ENCODE measurements around the gene GATA5.

GATA5 gene

GRCh38 chr20:62453186-62453808 is 22.5 kb downstream of the GATA5 start:
- H3K79me1 ChIP-seq (ENCODE audit: low read length): no peaks in the 10 kb centered on the region
- no peaks in the 10 kb centered on the region for H3K79me2 ChIP-seq (ENCODE audit: control insufficient read depth, insufficient read depth, low read length)
- no peak overlapping the region for H3K9ac ChIP-seq (ENCODE audit: low read length)
- H3K4ac ChIP-seq (ENCODE audit: low read depth, low read length): no peak overlapping the region
- no peak overlapping the region for H3K23ac ChIP-seq (ENCODE audit: low read length)
- no peaks in the 10 kb centered on the region for H3K27me3 ChIP-seq (ENCODE audit: insufficient read depth, low read length, poor library complexity)
- no peak overlapping the region for H3K27ac ChIP-seq (ENCODE audit: low read depth, low read length)
- DNase-seq: no peak
- H2BK120ac ChIP-seq (ENCODE audit: low read depth, low read length): no peak overlapping the region
- no peak overlapping the region for H3K4me2 ChIP-seq (ENCODE audit: low read length)
- H3K36me3 ChIP-seq (ENCODE audit: control insufficient read depth, insufficient read depth, low read length): no peaks in the 10 kb centered on the region
- no peak overlapping the region for H3K4me3 ChIP-seq (ENCODE audit: low read length)
- H3K56ac ChIP-seq (ENCODE audit: low read length): no peak overlapping the region
- no peak overlapping the region for H4K5ac ChIP-seq (ENCODE audit: low read length)
- H3K4me1 ChIP-seq (ENCODE audit: control insufficient read depth, low read depth, low read length): peaks cover 1% of the 10 kb centered on the region
- H3K18ac ChIP-seq (ENCODE audit: low read length): no peak overlapping the region
- no peak overlapping the region for H2BK15ac ChIP-seq (replicated peaks; ENCODE audit: low read depth)
- WGBS (ENCODE audit: extremely low coverage, insufficient coverage, low lambda C conversion rate): no CpG with 5 or more reads among the region's 17 CpGs
- no peak overlapping the region for H2AK5ac ChIP-seq (ENCODE audit: low read length)
- no peak overlapping the region for H4K8ac ChIP-seq (ENCODE audit: low read depth, low read length)
- no peak overlapping the region for H2BK5ac ChIP-seq (ENCODE audit: low read length)

DNA sequence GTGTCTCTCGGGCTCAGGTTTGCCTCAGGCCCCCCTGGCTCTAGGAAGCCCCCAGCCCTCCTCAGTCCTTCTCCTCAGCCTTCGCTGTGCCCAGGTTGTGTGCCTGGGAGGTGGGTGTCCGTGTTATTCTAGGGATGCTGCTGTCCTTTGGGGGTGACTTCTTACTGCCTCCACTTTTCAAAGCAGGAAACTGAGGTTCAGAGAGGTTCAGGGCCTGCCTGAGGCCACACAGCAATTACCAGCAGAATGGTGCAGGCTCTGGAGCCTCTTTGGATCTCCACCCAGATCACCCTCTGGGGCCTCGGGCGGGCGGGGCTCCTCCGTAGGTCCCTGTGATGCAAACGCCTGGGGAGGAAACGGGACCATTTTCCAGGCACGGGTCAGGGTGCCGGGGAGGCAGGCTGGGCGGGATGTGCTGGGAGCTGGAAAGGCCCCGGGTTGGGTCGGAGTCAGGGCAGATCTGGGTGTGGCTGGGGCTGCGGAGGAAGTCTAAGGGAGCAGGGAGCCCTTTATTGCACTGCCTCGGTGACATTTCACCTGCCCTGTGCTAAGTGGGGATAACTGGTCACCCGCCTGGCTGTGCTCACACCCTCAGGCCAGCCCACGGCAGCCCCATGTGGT is 23.2 kb downstream of the GATA5 start:
- no peaks in the 10 kb centered on the region for H3K27me3 ChIP-seq (ENCODE audit: insufficient read depth, low read length, poor library complexity)
- H3K4me1 ChIP-seq (ENCODE audit: control insufficient read depth, low read depth, low read length): peaks cover 1% of the 10 kb centered on the region

DNA sequence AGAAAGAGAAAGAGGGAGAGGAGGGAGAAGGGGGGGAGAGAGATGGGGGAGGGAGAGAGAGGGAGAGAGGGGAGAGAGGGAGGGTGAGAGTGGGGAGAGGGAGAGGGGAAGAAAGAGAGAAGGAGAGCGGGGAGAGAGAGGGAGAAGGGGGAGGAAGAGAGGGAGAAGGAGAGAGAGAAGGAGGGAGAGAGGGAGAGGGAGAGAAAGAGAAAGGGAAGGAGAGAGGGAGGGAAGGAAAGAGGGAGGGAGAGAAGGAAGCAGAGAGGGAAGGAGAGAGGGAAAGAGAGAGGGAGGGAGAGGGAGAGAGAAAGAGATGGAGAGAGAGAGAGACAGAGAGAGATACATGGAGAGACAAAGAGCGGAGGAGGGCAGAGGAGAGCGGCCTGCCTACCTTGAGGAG is 23.8 kb downstream of the GATA5 start:
- DNase-seq: no peak
- Histone ChIP-seq H3K79me1 (ENCODE audit: low read length) (no peaks in the 10 kb centered on the region), H3K36me3 (ENCODE audit: control insufficient read depth, insufficient read depth, low read length) (no peaks in the 10 kb centered on the region), H3K27ac (ENCODE audit: low read depth, low read length) (no peak overlapping the region), H3K4me1 (ENCODE audit: control insufficient read depth, low read depth, low read length) (peaks cover 1% of the 10 kb centered on the region), H4K5ac (ENCODE audit: low read length) (no peak overlapping the region), H3K18ac (ENCODE audit: low read length) (no peak overlapping the region), H3K56ac (ENCODE audit: low read length) (no peak overlapping the region), H2AK5ac (ENCODE audit: low read length) (no peak overlapping the region), H3K4ac (ENCODE audit: low read depth, low read length) (no peak overlapping the region), H2BK5ac (ENCODE audit: low read length) (no peak overlapping the region), H4K8ac (ENCODE audit: low read depth, low read length) (no peak overlapping the region), H3K23ac (ENCODE audit: low read length) (no peak overlapping the region), H3K4me2 (ENCODE audit: low read length) (no peak overlapping the region), H3K79me2 (ENCODE audit: control insufficient read depth, insufficient read depth, low read length) (no peaks in the 10 kb centered on the region), H3K9ac (ENCODE audit: low read length) (no peak overlapping the region), H3K27me3 (ENCODE audit: insufficient read depth, low read length, poor library complexity) (no peaks in the 10 kb centered on the region), H3K4me3 (ENCODE audit: low read length) (no peak overlapping the region), H2BK120ac (ENCODE audit: low read depth, low read length) (no peak overlapping the region), H2BK15ac (replicated peaks; ENCODE audit: low read depth) (no peak overlapping the region)
- WGBS (ENCODE audit: extremely low coverage, insufficient coverage, low lambda C conversion rate): 100% methylated on average over 1 of the region's 3 CpGs

More for the DNA sequence above, 23.2 kb downstream of the GATA5 start:
- WGBS (ENCODE audit: extremely low coverage, insufficient coverage, low lambda C conversion rate): no CpG with 5 or more reads among the region's 18 CpGs
- Histone ChIP-seq H3K36me3 (ENCODE audit: control insufficient read depth, insufficient read depth, low read length) (no peaks in the 10 kb centered on the region), H3K9ac (ENCODE audit: low read length) (no peak overlapping the region), H2BK15ac (replicated peaks; ENCODE audit: low read depth) (no peak overlapping the region), H3K18ac (ENCODE audit: low read length) (no peak overlapping the region), H2BK120ac (ENCODE audit: low read depth, low read length) (no peak overlapping the region), H3K23ac (ENCODE audit: low read length) (no peak overlapping the region), H3K27ac (ENCODE audit: low read depth, low read length) (no peak overlapping the region), H3K79me1 (ENCODE audit: low read length) (no peaks in the 10 kb centered on the region), H3K56ac (ENCODE audit: low read length) (no peak overlapping the region), H2AK5ac (ENCODE audit: low read length) (no peak overlapping the region), H3K4me2 (ENCODE audit: low read length) (no peak overlapping the region), H4K8ac (ENCODE audit: low read depth, low read length) (no peak overlapping the region), H3K4me3 (ENCODE audit: low read length) (no peak overlapping the region), H3K4ac (ENCODE audit: low read depth, low read length) (no peak overlapping the region), H2BK5ac (ENCODE audit: low read length) (no peak overlapping the region), H3K79me2 (ENCODE audit: control insufficient read depth, insufficient read depth, low read length) (no peaks in the 10 kb centered on the region), H4K5ac (ENCODE audit: low read length) (no peak overlapping the region)
- DNase-seq: no peak

DNA sequence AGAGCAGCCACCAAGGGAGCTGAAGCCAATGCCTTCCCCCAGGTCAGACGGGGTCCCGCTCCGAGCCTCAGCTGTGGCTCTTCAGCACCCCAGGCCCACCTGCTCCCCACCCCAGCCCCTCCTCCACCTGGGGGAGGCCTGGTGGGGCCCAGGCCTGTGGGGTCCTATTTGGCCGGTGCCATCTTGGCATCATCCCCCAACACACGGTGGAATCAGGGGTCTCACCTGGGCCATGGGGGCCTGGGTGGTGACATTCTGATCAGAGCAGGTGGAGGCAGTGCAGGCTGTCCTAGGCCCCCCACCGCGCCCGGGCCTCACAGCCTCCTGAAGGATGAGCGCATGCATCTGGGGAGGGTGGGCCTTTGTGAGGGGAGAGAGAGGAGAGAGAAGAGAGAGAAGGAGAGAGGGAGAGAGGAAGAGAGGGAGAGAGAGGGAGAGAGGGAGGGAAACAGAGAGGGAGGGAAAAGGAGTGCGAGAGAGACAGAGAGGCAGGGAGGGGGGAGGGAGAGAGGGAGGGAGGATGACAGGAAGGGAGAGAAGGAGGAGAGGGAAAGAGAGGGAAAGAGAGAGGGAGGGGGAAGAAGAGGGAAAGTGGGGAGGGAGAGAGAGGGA is 24.5 kb downstream of the GATA5 start:
- Histone ChIP-seq H3K79me2 (ENCODE audit: control insufficient read depth, insufficient read depth, low read length) (no peaks in the 10 kb centered on the region), H3K4me3 (ENCODE audit: low read length) (no peak overlapping the region), H2BK5ac (ENCODE audit: low read length) (no peak overlapping the region), H3K27ac (ENCODE audit: low read depth, low read length) (no peak overlapping the region), H3K56ac (ENCODE audit: low read length) (no peak overlapping the region), H2BK15ac (replicated peaks; ENCODE audit: low read depth) (no peak overlapping the region), H4K8ac (ENCODE audit: low read depth, low read length) (no peak overlapping the region), H2AK5ac (ENCODE audit: low read length) (no peak overlapping the region), H3K23ac (ENCODE audit: low read length) (no peak overlapping the region), H3K4me2 (ENCODE audit: low read length) (no peak overlapping the region), H2BK120ac (ENCODE audit: low read depth, low read length) (no peak overlapping the region), H3K36me3 (ENCODE audit: control insufficient read depth, insufficient read depth, low read length) (no peaks in the 10 kb centered on the region), H3K27me3 (ENCODE audit: insufficient read depth, low read length, poor library complexity) (no peaks in the 10 kb centered on the region), H3K79me1 (ENCODE audit: low read length) (no peaks in the 10 kb centered on the region), H3K9ac (ENCODE audit: low read length) (no peak overlapping the region), H3K4ac (ENCODE audit: low read depth, low read length) (no peak overlapping the region), H3K18ac (ENCODE audit: low read length) (no peak overlapping the region), H4K5ac (ENCODE audit: low read length) (no peak overlapping the region), H3K4me1 (ENCODE audit: control insufficient read depth, low read depth, low read length) (peaks cover 1% of the 10 kb centered on the region)
- DNase-seq: peak; percentile 26
- WGBS (ENCODE audit: extremely low coverage, insufficient coverage, low lambda C conversion rate): no CpG with 5 or more reads among the region's 10 CpGs

DNA sequence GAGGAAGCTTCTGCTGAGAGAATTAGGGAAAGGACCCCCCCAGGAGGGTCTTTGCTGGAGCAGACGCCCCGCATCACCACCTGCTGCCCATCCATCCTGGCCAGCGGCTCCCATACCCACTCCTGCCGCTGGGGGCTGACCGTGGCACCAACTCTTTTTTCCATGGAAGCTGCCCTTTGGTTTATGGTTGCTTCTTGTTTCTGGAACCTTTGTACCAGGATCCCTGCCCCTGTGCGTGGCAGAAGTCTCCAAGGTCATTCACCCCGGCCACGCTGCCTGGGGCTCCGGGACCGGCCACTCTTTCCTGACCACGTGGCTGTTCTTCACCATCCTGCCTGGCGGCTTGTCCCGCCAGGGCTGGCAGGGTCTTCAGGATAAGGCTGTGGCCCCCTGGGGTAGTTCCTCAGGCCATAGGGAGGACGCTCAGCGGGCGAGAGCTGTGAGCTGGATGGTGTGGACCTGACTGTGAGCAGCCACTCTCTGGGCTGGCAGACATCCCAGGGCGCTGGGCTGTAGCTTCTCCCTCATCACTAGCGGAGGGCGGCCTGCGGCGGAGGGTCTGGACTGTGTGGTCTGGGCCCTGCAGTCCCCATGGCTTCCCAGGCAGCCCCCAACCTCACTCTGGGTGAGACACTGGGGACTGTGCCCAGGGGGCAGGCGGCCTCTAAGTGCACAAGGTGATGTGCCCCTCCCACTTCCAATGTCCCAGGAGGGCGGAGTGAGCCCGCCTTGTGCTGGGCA is 25.7 kb downstream of the GATA5 start:
- Histone ChIP-seq H3K4me3 (ENCODE audit: low read length) (no peak overlapping the region), H3K79me1 (ENCODE audit: low read length) (no peaks in the 10 kb centered on the region), H3K27me3 (ENCODE audit: insufficient read depth, low read length, poor library complexity) (no peaks in the 10 kb centered on the region), H3K4me2 (ENCODE audit: low read length) (no peak overlapping the region), H3K4ac (ENCODE audit: low read depth, low read length) (no peak overlapping the region), H2BK15ac (replicated peaks; ENCODE audit: low read depth) (no peak overlapping the region), H2BK120ac (ENCODE audit: low read depth, low read length) (no peak overlapping the region), H3K9ac (ENCODE audit: low read length) (no peak overlapping the region), H2BK5ac (ENCODE audit: low read length) (no peak overlapping the region), H2AK5ac (ENCODE audit: low read length) (no peak overlapping the region), H3K18ac (ENCODE audit: low read length) (no peak overlapping the region), H3K56ac (ENCODE audit: low read length) (no peak overlapping the region), H3K23ac (ENCODE audit: low read length) (no peak overlapping the region), H4K8ac (ENCODE audit: low read depth, low read length) (no peak overlapping the region), H3K36me3 (ENCODE audit: control insufficient read depth, insufficient read depth, low read length) (no peaks in the 10 kb centered on the region), H3K79me2 (ENCODE audit: control insufficient read depth, insufficient read depth, low read length) (no peaks in the 10 kb centered on the region), H4K5ac (ENCODE audit: low read length) (no peak overlapping the region), H3K27ac (ENCODE audit: low read depth, low read length) (no peak overlapping the region), H3K4me1 (ENCODE audit: control insufficient read depth, low read depth, low read length) (no peaks in the 10 kb centered on the region)
- WGBS (ENCODE audit: extremely low coverage, insufficient coverage, low lambda C conversion rate): no CpG with 5 or more reads among the region's 24 CpGs
- no peak for DNase-seq

Measured in mesendoderm (in vitro differentiated cells).